Colonic mucosa (tissue), 4 donors: ENCODE measurements around the gene GORASP1. TPM values are rescaled to one million over a fixed set of nuclear protein-coding genes. Genes with fewer than 3 reads are reported as not detected.

ENCODE experiments used
- DNase-seq: peaks from one replicate; pipeline ENCODE4 v3.0.0-alpha.2; 2020
- H3K27ac ChIP-seq: fragments of 200-600 bp; one replicate; pipeline ENCODE4 v1.8.0; 2021
- H3K27me3 ChIP-seq: fragments of 200-600 bp; one replicate; pipeline ENCODE4 v1.8.0; 2021
- H3K36me3 ChIP-seq: fragments of 200-600 bp; one replicate; pipeline ENCODE4 v1.8.0; 2021
- H3K4me1 ChIP-seq: fragments of 200-600 bp; one replicate; pipeline ENCODE4 v1.8.0; 2021; ENCODE audit warnings: mild to moderate bottlenecking
- H3K4me3 ChIP-seq: fragments of 200-600 bp; one replicate; pipeline ENCODE4 v1.8.0; 2021
- H3K9ac ChIP-seq, 2 donors: one replicate each; pipeline ENCODE4 v1.7.0; 2013; ENCODE audit warnings: control low read depth in 2 of 2, low read depth in 2 of 2, low read length in 2 of 2
- H3K9me3 ChIP-seq: fragments of 200-600 bp; one replicate; pipeline ENCODE4 v1.8.0; 2021
- intact Hi-C: fragments of 100-400 bp; cut with DNase I; formaldehyde crosslinking; loops from one replicate; pipeline ENCODE4 v1.14.1; 2022
- total RNA-seq, 2 donors: library from RNA; stranded (reverse); fragmentation: NEBNext Ultra II Directional in 1 of 2; extraction: Animal tissue kit (Norgen Biotek cat#: 25700) in 1 of 2; gene quantifications; one replicate each; pipeline ENCODE4 v1.2.1, GENCODE V29; 2021
- TF ChIP-seq, protein P1 (sequence below): fragments of 200-600 bp; IDR thresholded peaks from one replicate; pipeline ENCODE4 v1.8.0; 2022; ENCODE audit warnings: antibody characterized with exemption, mild to moderate bottlenecking
- donor health status: healthy.
- donor health status: DM: no; HTN: no; CAD: no.
- donor health status: DM: no; HTN: no; CAD: no.

Gene GORASP1
- total RNA-seq, 2 donors from 2014 or later, result 84.2 to 106 TPM

DNA sequence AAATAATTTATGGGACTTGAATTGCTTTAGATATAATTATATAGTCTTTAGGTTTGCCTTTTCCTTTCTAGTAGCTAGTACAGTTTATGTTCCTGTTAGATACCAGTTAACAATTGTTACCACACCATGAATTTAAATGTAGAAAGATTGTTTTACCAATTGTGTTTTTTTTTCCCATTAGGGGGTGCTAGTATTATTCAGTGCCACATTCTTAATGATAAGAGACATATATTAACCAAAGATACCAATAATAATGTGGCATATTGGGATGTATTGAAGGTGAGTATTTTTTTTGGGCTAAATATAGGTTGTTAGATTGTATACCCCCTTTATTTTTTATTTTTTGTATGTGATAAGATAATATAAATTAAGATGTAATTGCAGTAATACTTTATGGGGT is 27.9 kb downstream of the GORASP1 start:
- intact Hi-C loops, result no loop called here
- no peak overlapping the region for H3K27ac ChIP-seq
- no peaks in the 10 kb centered on the region for H3K36me3 ChIP-seq
- no peak overlapping the region for H3K4me3 ChIP-seq
- TF ChIP-seq, protein P1, sequence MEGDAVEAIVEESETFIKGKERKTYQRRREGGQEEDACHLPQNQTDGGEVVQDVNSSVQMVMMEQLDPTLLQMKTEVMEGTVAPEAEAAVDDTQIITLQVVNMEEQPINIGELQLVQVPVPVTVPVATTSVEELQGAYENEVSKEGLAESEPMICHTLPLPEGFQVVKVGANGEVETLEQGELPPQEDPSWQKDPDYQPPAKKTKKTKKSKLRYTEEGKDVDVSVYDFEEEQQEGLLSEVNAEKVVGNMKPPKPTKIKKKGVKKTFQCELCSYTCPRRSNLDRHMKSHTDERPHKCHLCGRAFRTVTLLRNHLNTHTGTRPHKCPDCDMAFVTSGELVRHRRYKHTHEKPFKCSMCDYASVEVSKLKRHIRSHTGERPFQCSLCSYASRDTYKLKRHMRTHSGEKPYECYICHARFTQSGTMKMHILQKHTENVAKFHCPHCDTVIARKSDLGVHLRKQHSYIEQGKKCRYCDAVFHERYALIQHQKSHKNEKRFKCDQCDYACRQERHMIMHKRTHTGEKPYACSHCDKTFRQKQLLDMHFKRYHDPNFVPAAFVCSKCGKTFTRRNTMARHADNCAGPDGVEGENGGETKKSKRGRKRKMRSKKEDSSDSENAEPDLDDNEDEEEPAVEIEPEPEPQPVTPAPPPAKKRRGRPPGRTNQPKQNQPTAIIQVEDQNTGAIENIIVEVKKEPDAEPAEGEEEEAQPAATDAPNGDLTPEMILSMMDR, result no peak
- no peaks in the 10 kb centered on the region for H3K27me3 ChIP-seq
- no peak for DNase-seq
- no peaks in the 10 kb centered on the region for H3K9me3 ChIP-seq
- H3K4me1 ChIP-seq, result no peaks in the 10 kb centered on the region
- H3K9ac ChIP-seq, result no peak overlapping the region

DNA sequence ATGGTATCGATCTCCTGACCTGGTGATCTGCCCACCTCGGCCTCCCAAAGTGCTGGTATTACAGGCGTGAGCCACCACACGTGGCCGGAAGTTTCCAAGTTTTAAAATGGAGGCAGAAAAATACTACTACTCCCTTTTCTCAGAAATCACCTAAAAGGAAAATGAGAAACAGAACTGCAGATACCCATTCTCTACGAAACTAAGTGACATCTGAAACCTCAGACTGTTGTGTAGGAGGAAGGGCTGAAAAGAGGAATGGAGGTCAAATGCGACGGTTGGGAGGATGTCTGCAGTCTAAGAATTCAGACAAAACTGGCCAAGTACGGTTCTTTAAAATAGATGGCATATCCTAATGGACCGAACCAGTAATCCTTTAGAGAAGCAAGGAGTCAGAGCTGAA is 31.5 kb downstream of the GORASP1 start:
- intact Hi-C loops, result no loop called here
- H3K4me1 ChIP-seq, result no peaks in the 10 kb centered on the region
- TF ChIP-seq, protein P1, result no peak
- DNase-seq, result no peak
- H3K27ac ChIP-seq, result no peak overlapping the region
- no peak overlapping the region for H3K9ac ChIP-seq
- H3K27me3 ChIP-seq, result no peaks in the 10 kb centered on the region
- no peaks in the 10 kb centered on the region for H3K9me3 ChIP-seq
- no peaks in the 10 kb centered on the region for H3K36me3 ChIP-seq
- H3K4me3 ChIP-seq, result no peak overlapping the region

DNA sequence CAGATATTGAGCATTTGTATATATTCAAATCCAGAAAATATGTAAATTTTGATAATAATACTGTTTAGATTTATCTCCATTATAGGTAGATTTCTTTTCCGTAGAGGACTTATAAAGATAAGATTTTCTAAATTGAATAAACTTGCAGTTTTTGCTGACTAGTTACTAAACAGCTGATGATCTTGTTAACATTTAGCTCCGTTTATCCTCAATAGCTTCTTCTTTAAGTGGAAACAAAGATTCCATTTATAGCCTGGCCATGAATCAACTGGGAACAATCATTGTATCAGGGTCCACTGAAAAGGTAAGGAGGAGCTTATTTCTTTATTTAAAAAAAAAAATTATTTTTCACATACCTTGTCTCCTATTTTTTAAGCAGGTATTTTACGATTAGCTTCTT is 38.9 kb downstream of the GORASP1 start:
- Histone ChIP-seq H3K27me3 (no peaks in the 10 kb centered on the region), H3K27ac (no peak overlapping the region), H3K9ac (no peak overlapping the region), H3K36me3 (no peaks in the 10 kb centered on the region), H3K4me1 (no peaks in the 10 kb centered on the region), H3K4me3 (no peak overlapping the region), H3K9me3 (no peaks in the 10 kb centered on the region)
- TF ChIP-seq, protein P1, result no peak
- DNase-seq, result no peak
- intact Hi-C loops, result no loop called here

DNA sequence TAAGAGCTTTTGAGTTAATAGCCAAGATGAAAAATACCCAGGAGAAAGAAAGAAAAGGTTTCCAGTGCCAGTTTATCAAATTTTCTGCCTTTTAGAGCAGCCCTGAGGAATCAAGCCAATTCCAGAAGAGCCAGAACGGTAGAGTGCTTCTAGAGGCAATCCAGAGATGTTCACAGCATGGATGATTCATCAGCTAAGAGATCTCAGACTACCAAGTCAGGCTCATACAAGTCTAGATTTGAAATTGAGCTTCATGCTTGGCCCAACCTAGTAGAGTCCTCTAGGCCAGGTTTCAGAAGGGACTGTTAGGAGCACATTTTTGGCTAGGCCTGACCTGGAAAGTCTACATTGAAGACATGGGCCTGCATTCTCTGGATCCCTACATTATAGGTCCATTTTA is 40.1 kb downstream of the GORASP1 start:
- intact Hi-C loops, result no loop called here
- no peaks in the 10 kb centered on the region for H3K36me3 ChIP-seq
- TF ChIP-seq, protein P1, result no peak

DNA sequence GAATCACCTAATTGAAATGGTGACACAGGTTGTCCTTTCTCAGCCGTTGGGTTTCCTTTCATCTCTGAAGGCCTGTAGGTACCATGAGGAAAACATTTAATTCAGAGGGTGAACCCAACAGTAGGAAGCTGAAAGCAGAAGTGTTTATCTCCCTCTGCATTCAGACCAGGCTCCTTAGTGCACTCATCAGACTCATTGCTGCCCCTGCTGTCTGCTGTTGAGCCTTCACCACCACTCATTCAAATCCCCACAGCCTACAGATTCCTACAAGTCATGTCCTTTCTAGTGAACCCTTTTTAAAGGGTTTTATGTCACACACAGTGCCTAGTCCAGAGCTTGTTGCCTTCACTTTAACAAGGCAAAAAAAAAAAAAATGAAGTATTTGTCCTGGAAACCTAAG is 42.2 kb downstream of the GORASP1 start:
- no peaks in the 10 kb centered on the region for H3K27me3 ChIP-seq
- H3K4me3 ChIP-seq, result no peak overlapping the region
- no peaks in the 10 kb centered on the region for H3K4me1 ChIP-seq
- no peaks in the 10 kb centered on the region for H3K9me3 ChIP-seq
- DNase-seq, result peak; percentile 21
- no peaks in the 10 kb centered on the region for H3K36me3 ChIP-seq
- intact Hi-C loops, result no loop called here
- TF ChIP-seq, protein P1, result no peak
- H3K27ac ChIP-seq, result no peak overlapping the region
- no peak overlapping the region for H3K9ac ChIP-seq

More for the DNA sequence above, 40.1 kb downstream of the GORASP1 start:
- no peak for DNase-seq
- Histone ChIP-seq H3K4me3 (no peak overlapping the region), H3K9me3 (no peaks in the 10 kb centered on the region), H3K27ac (no peak overlapping the region), H3K4me1 (no peaks in the 10 kb centered on the region), H3K27me3 (no peaks in the 10 kb centered on the region), H3K9ac (no peak overlapping the region)

DNA sequence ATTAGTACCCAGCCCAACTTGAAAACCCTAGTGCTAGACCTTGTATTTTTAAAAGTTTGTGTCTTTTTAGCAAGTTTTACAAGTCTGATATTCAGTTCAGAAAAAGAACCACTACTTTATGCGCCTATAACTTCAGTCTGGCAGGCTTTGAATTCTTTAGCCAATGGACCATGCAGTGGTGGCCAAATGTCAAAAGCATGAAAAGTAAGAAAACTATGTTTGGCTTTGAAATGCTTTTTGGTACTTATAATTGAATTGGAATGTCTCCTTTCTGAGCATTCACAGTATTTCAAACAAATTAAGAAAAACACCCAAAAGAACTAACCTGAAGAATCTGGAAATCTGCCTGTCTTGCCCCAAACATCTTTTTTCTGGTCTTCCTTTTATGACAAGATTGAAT is 42.8 kb downstream of the GORASP1 start:
- DNase-seq, result no peak
- intact Hi-C loops, result no loop called here
- Histone ChIP-seq H3K36me3 (no peaks in the 10 kb centered on the region), H3K9me3 (no peaks in the 10 kb centered on the region), H3K4me1 (no peaks in the 10 kb centered on the region), H3K9ac (no peak overlapping the region), H3K27ac (no peak overlapping the region), H3K27me3 (no peaks in the 10 kb centered on the region), H3K4me3 (no peak overlapping the region)
- TF ChIP-seq, protein P1, result no peak
